HG03280 (cell line): ENCODE results near the gene SMIM44.

ENCODE experiments used
- ATAC-seq: cut with Tn5 transposase; IDR thresholded peaks from one replicate; pipeline ENCODE4 v1.9.1; 2021; ENCODE audit warnings: mild to moderate bottlenecking, moderate library complexity; ENCODE audit not compliant: unreplicated experiment

Gene SMIM44

DNA sequence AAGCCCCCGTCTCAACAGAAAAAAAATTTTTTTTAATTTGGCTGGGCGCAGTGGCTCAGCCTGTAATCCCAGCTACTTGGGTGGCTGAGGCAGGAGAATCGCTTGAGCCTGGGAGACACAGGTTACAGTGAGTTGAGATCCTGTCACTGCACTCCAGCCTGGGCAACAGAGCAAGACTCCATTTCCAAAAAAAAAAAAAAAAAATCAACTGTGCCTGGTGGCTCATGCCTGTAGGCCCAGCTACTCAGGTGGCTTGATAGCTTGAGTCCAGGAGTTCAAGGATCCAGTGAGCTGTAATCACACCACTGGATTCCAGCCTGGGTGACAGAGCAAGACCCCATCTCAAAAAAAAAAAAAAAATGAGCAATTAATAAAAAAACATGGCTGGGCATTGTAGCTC, 18.5 kb upstream of the SMIM44 start:
- ATAC-seq, result no peak

DNA sequence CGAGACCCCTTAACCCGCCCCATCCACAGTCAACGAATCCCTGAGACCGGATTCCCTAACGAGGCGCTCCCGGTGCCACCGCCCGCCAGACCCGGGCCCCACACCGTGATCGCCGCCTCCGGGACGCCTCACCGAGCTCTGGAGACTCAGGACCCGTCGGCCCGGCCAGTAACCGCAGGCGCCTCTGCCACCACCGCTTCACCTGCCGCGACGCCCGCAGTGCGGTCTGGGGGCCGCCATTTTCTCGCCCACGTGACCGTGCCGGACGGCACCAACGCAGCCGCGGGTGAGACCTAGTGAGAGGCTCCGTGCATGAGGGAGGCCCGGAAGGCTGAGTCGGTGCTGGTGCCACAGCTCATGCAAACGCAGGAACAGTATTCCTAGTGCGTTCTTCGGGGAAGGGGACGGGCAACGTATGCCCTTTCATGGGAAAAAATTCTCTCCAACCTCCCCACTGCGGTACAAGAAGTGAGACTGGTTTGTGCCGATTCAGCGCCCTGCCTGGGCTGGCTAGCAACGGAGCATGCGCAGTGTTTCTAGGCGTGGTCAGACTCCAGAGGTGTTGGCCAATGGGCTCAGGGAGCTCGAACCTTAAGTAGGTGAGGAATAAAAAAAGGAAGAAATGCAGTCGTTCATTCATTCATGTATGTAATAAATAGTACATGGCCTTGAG, 17.3 kb upstream of the SMIM44 start, which contains the start of gene DOHH:
Gene DOHH, minus strand, starts transcription at position 246 of the 673 bp plus-strand sequence. CDS start 3,860 bp downstream, outside the sequence.
- peak; percentile 82 for ATAC-seq

DNA sequence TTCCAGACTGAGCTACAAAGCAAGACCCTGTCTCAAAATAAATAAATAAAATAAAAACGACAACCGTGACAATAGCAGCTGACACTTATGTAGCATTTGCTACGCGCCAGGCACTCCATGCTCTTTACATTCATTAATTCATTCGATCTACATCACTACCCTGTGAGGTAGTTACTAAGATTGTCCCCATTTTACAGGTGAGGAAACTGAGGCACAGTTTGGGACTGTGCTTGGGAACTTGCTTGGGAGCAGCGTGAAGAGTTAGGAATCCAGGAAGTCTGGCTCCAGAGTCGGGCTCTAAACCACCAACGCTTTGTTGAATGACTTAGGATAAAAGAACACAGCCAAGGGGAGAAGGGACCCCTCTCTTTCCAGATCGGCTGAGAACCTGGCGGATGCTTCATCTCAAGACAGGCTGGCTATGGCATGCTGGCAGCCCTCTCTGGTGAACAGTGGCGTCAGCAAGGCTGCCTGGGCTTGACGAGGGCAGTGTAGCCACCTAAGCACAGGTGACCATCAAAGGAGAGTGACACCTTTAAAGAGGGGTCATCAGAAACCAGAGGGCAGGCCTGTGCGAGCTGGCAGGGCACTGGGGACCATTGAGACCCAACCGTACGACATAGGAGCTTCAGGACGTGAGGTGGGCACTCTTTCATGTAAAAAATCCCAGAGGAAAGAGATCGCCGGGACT, 16.6 kb upstream of the SMIM44 start:
- ATAC-seq, result peak; percentile 11

DNA sequence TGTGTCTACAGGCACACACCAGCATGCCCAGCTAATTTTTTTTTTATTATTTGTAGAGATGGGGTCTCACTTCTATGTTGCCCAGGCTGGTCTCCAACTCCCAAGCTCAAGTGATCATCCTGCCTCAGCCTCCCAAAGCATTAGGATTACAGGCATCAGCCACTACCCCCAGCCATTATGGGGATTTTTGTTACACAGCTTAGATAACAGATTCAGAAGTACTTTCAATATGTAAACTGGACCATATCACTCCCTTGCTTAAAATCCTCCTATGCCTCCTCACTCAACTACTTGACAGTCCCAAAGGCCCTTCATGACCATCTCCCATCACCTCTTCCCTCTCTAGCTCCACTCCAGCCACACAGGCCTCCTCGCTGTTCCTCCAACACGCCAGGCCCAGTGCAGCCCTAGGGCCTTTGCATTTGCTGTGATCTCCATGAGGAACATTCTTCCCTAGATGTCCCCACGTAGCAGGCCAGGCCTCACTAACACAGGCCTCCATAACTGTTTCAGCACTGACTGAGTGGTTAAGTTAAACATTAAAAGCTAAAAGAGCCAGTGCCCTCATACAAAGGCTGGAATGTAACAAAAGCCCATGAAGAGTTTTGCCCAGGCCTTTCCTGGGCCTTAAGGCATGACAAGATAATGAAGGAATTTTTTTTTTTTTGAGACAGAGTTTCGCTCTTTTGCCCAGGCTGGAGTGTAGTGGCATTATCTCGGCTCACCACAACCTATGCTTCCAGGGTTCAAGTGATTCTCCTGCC, 14.7 kb upstream of the SMIM44 start:
- ATAC-seq, result no peak

DNA sequence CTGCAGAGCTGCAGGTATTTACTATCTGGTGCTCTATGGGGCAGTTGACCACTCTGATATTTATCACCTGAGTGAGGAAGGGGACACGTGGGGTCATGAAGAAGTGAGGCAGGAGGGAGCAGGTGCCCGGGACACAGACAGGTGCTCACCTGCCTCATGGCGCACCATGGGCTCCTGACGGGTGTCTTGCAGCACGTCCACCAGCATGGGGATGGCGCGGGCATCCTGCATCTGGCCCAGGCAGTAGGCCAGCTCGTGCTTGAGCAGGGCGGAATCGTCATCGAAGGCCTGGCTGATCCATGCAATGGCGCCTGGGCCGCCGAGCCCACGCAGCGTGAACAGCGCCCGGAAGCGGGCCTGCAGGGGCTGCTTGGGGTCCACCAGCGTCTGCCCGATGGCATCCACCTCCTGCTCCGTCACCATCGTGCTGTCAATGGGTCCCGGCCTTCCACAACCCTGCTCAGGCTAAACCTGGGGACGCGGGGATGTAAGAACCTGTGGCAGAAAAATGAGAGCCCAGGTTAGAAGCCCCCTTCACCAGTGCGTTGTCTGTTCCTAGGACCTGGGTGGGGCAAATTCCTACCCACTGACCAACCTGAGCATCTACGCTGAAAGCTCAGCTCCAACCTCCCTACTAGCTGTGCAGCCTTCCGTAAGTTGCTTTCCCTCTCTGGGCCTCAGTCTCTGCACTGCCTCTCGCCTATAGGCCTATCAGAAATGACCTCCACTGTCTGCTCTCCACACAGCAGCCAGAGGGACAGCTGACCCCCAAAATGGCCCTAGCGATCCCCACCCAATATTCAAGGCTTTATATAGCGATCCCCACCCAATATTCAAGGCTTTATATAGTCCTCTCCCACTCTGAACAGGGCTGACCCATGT, 13.4 kb upstream of the SMIM44 start:
- ATAC-seq, result no peak

DNA sequence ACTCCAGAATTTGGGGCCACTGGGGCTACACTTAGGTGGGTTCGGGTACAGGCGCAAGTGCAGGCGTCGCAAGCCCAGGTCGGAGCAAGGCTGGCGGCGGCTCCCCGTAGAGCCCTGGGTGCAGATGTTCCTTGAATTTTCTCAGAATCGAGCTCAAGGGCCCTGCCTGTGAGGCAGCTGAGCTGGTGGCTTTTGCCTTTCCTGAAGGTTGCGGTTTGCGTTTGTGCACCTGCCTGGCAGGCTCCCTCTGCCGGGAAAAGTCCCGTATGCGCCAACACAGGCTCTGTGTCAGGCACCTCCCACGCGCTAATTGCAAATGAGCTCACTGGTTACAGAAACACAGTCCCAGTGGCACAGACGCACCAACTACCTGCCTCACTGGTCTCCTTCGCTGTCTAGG, 11.3 kb upstream of the SMIM44 start:
- ATAC-seq, result no peak

DNA sequence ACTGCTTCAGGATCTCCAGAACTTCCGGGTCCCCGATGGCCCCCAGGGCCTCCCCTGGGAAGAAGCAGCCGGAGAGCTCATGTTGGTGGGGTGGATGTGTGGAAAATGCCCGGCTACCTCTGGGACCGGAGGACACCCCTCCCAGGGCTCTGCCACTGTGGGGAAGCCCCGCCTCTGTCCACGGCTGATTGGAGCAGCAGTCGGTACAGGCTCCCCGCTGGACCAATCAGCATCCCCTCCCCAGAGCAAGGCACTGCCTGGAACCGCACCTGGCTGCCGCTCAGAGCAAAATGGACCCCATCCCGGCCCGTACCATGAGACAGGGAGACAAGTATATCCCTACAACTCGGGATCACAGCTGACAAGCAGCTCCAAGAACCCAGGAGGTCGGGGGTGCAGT, 10.8 kb upstream of the SMIM44 start:
- no peak for ATAC-seq

DNA sequence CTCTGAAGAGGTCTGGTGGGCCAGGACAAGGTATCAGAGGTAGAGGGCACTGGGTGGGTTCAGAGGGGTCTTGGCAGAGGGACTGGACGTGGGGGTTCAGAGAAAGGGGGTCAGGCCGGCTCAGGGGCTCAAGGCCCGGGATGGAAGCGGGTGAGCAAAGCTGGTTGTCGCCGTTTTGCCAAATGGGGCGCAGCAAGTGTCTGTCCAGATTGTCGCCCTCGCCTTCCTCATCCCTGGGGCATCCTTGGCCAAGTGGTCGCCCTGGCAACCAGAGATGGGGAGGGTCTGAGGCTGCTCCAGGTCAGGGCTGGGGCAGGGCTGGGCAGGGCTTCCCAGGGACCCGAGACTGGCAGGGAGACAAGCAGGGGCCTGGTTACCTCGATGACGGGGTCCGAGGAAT, 10.4 kb upstream of the SMIM44 start:
- ATAC-seq, result no peak

DNA sequence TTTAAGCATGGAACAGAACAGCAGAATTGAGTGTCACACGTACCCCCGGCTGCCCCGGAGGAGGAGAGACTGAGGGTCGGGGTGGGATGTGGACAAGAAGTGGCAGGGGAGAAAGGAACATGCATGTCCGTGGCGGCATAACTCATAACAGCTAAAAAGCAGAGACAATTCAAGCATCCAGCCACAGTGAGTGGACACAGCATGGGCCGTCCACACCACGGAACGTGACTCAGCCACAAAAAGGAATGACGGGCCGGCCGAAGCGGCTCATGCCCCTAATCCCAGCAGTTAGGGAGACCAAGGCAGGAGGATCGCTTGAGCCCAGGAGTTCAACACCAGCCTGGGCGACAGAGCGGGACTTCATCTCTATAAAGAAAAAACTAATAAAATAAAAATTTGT, 9.7 kb upstream of the SMIM44 start:
- ATAC-seq, result no peak

DNA sequence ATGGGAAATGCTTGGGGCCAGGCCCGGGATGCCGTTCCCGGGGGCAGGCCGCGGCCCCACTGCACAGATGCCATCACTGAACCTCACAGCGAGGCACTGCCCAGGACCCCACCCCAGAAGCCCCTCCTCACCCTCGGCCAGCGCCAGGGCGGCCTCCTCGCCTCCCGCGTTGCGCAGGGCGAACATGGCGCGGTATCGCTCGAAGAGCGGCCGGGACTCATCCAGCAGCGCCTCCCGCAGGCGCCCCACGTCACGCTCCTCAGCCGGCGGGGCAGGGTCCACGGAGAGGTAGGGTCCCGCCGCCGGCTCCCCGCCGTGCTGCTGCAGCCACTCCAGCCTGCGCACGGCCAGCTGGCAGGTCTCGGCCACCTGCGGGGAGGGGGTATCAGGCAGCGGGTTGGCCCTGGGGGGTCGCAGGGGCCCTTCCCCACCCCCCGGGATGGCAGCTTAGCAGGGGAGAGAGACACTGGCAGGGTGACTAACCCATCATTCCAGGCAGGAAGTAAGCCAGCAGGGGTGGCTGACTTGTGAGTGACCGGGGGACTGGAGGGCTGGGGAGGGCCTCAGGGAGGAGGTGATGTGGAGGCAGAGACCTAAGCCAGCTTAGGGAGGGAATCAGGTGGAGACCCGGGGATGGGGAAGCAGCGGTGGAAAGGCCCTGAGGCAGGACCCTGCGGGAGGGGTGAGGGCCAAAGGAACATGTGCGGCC, 9.0 kb upstream of the SMIM44 start:
- ATAC-seq, result no peak

DNA sequence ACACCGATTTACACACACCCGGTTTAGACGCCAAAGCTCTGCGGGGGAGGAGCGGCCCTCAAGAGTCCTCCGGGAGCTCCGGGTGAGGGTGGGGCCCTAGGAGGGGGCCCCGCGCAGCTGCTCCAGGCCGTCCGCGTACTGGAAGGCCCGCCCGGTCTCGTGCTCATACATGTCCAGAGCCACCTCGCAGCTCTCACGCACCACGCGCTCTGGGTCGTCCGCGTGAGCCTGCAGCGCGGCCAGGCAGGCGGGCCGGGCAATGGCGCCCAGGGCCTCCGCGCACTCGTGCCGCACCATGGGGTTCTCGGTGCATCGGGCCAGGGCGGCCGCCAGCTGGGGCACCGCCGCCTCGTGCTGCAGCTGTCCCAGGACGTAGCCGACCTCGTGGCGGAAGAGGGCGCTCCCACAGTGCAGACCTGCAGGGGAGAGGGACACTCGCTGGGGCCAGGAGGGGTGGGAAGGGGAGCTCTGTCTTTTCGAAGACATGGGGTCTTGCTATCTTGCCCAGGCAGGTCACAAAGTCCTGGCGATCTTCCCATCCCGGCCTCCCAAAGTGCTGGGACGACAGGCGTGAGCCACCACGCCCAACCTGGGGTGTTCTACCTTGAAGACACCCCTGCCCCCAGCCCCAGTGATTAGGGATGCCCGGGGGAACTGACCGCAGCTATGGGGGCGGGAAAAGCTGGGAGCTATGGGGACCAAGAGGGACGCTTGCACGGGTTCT, 8.3 kb upstream of the SMIM44 start:
- ATAC-seq, result no peak

DNA sequence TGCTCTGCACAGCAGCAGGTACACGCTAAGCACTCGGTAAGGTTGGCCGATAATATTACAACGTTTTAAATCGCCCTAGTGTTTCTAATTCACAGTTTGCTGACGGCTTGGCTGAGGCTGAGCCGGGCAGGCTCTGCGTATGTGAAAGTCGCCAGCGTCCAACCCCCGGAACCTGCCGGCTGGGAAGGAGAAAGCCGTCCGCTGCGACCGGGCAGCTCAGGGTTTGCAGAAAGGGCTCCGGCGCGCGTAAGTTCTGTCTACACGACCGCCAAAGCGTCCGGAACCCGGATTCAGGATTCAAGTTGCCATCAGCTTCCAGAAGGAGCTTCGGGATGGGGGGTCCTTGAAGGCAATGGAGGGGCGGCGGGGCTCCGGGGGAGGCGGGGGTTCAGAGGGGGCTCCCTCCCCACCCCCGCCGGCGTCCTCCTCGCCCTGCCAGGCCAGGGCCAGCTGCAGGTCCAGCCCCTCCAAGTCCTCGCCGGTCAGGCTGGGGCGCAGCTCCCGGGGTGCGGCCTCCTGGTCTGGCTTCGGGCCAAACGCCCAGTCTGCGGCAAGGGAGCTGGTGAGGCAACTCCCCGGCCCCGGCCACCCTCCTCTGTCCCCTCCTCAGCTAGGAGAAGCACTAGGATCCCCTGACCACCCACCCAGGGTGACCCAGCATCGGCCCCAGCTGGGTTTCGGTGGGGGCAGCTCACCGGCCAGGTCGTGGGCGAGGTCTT, 575 bp downstream of the SMIM44 start:
- no peak for ATAC-seq

DNA sequence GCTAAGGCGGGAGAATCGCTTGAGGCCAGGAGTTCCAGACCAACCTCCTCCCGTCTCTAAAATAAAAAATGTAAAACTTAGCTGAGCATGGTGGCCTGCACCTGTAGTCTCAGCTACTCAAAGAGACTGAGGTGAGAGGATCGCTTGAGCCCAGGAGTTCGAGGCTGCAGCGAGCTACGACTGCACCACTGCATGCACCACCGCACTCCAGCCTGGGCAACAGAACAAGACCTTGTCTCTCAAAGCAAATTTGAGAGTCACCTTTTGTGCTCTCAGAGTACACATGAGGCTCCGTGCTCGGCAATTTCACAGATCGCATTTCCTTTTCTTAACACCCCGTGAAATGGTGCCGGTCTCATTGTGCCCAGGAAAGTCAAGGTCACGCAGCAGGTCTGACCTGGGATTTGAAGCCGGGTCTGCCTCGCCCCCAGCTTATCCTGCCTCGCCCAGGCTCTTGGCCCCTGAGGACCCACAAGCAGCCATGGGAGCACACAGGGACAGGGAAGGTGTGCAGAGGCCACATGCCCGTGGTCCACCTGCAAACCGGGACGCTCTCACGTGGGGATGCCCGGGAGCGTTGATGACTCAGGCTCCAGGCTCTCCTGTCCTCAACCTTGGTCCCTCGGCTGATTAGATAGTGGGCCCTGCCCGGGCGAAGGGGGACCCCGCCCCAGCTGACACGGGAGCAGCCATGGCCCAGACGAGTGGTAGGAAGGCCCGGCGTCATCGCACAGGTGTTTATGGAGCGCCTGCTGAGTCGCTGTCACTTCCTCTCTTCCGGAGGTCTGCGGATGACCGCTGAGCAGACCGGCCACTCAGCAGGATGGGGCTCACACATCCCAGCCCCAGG, 1.8 kb downstream of the SMIM44 start:
- no peak for ATAC-seq

DNA sequence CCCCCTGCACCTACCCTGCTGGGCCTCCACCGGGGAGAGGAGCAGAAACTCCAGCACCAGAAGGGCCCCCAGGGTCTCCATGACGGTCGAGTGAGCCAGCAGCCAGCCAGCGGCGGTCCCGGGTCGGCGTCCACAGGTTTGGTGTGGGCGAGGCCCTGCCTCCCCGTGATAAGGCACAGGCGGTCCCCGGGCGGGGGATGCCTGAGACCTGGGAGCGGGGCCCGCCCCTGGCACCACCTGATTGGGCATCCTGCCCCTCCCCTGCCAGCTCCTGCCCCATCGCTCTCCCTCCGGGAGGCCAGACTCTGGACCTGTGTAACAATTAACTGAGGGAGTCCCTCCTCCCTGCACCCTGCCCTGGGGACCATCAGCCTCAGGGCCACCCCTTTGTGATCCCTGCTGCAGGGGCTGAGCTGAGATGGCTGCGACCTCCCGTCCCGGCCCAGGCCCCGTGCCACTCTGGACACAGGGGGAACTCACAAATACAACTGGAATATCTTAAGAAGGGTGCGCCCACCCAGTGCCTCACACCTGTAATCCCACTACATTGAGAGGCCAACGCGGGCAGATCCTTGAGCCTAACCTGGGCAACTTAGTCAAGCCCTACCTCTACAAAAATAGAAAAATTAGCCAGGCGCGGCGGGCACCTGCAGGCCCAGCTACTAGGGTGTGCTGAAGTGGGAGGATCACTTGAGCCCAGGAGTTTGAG, 2.7 kb downstream of the SMIM44 start, which contains the start of gene SMIM24:
Gene SMIM24, minus strand, starts transcription at position 143 of the 709 bp plus-strand sequence. Its CDS starts 62 bp downstream, at position 81.
- no peak for ATAC-seq

DNA sequence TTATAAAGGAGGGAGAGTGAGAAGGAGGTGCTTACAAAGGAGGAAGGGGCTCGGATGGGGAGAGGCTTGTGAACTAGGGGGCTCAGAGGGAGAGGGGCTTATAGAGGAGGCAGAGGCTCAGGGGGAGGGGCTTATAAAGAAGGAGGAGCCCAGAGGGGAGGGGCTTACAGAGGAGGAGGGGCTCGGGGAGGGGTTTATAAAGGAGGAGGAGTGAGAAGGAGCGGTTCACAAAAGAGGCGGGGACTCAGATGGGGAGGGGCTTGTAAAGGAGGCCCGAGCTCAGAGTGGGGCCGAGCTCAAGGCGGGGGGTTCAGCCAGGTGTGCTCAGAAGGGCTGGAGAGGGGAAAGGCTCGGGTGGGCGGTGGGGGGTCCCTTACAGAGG, 3.4 kb downstream of the SMIM44 start:
- ATAC-seq, result no peak

DNA sequence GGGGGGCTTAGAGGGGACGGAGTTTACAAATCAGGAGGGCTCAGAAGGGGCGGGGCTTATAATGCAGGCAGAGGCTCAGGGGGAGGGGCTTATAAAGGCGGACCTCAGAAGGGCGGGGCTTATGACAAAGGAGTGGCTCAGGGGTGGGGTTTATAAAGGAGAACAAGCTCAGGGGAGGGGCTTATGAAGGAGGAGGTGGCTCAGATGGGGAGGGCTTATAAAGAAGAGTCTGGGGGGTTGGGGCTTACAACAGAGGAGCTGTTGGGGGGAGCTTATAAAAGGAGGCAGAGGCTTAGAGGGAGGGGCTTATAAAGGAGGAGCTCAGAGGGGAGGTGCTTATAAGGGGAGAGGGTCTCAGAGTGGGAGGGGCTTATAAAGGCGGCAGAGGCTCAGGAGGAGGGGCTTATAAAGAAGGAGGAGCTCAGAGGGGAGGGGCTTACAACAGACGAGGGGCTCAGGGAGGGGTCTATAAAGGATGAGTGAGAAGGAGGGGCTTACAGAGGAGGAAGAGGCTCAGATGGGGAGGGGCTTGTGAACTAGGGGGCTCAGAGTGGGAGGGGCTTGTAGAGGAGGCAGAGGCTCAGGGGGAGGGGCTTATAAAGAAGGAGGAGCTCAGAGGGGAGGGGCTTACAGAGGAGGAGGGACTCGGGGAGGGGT, 3.9 kb downstream of the SMIM44 start:
- no peak for ATAC-seq
